Umbilical cord (tissue), 2 donors: ENCODE measurements around the gene CIAO2A. TPM values are rescaled to one million over a fixed set of nuclear protein-coding genes. Genes with fewer than 3 reads are reported as not detected.
A peak's percentile ranks its signal among the peaks of the same experiment; 100 is the strongest.
"Not testable (repeated sequence)": the region's sequence is repeated elsewhere in the genome, so short reads cannot be mapped to it uniquely, and the experiment has no call there.

Experiments used
- DNase-seq: peaks from one replicate; pipeline ENCODE4 v3.0.0-alpha.2; 2015; ENCODE audit warnings: low spot score
- total RNA-seq: library from RNA; depleted of rRNA; stranded (reverse); fragments of >200 nt; gene quantifications from one replicate; pipeline ENCODE4 v1.2.3, GENCODE V29; 2014; ENCODE audit warnings: low replicate concordance; ENCODE audit not compliant: insufficient read depth

The CIAO2A gene
- total RNA-seq, 1 donor from 2014 or later = 42.4 TPM

GRCh38 chr15:64071931-64072765 lies 21.5 kb downstream of the CIAO2A start:
- no peak for DNase-seq

GRCh38 chr15:64070965-64071851 lies 22.4 kb downstream of the CIAO2A start:
- peak; percentile 34 for DNase-seq

DNA sequence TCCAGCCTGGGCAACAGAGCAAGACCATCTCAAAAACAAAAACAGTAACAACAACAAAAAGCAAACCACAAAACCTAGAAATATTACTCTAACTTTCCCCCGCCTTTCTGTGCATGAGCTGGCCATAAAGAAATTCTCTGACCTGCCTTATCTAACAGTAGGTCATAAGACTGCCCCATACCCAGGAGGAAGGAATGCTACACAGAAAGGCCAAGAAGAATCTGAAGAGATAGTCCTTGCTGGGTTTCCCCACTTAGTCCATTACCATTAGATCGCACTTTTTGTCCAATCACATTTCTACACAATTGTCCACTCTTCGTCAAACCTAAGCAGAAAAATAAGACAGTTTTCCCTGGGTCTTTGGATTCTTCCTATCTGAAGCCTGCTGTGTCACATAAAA lies 23.5 kb downstream of the CIAO2A start:
- no peak for DNase-seq

DNA sequence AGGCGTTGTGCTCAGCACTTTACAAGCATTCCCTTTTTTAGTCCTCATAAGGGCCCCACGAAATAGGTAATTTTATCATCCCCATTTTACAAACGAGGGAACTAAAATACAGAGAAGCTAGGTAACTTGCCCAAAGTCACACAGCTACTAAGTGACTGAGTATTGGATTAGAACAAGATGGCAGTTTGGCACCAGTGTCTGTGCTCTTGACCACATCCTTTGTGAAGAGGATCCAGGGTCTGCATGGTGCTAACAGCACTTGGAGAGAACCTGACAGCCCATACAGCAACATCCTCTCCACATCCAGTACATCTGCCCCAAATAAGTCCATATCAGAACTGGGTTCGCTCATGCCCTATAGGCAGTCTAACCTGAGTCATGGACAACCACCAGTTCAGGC lies 25.5 kb downstream of the CIAO2A start:
- no peak for DNase-seq

DNA sequence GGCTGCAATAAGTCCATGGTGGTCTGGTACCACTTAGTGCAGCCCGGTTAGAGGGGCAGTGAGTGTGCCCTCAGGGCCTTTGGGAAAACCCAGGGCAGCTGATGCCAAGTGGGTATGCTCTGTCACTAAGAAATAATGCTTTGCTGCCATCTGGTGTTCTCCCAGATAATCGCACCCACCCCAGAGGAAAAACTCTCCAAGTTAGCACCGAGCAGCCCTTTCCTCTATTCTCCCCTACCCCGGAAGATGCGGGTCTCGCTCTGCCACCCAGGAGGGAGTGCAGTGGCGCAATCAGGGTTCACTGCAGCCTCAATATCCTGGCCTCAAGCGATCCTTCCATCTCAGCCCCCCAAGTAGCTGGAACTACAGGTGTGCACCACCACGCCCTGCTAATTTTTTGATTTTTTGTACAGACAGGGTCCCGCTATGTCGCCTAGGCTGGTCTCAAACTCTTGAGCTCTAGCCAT lies 26.0 kb downstream of the CIAO2A start:
- peak; percentile 64 for DNase-seq

DNA sequence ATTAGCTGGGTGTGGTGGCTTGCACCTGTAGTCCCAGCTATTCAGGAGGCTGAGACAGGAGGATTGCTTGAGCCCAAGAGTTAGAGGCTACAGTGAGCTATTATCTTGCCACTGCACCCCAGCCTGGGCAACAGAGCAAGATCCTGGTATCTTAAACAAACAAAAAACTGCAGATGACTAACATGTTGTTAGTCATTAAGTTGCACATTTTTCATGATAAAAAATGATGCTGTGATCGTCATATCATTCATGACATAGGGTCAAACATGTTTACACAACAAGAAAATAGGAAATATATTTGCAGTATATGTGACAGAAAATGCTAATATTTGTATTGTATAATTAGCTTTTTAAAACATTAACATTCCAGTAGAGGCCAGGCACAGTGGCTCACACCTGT lies 27.2 kb downstream of the CIAO2A start:
- DNase-seq = no peak

DNA sequence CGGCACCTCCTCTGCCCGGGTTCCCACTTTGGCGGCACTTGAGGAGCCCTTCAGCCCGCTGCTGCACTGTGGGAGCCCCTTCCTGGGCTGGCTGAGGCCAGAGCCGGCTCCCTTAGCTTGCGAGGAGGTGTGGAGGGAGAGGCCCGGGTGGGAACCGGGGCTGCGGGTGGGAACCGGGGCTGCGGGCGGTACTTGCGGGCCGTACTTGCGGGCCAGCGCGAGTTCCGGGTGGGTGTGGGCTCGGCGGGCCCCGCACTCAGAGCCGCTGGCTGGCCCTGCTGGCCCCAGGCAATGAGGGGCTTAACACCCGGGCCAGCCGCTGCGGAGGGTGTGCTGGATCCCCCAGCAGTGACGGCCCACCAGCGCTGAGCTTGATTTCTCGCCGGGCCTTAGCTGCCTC lies 32.9 kb downstream of the CIAO2A start:
- DNase-seq = no peak

DNA sequence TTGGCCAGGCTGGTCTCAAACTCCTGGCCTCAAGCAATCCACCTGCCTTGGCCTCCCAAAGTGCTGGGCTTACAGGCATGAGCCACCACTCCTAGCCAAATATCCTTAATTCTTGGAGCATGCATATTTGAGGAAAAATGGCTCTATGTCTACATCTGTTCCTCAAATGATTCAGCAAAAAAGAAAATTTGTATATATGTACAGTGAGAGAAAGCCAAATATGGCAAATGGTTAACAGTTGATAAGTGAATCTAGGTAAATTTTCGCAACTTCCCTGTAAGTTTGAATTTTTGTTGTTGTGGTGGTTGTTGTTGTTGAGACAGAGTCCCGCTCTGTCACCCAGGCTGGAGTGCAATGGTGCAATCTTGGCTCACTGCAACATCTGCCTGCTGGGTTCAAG lies 34.5 kb downstream of the CIAO2A start:
- DNase-seq = not testable (repeated sequence)

DNA sequence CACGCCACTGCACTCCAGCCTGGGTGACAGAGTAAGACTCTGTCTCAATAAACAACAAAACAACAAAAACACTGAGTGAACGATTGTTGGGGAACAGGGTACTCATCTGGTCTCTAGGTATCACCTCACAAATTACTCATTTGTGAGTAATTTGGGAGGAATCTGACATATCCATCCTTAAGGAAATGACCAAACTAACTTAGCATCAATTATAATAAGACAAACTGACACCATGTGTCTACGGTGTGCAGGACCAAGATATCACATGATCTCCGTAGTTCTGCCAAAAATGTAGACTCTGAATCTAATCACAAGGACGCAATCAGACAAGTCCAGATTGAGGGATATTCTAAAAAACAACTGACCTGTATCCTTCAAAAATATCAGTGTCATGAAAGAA lies 35.4 kb downstream of the CIAO2A start:
- DNase-seq = no peak

GRCh38 chr15:64053674-64054073 lies 40.0 kb downstream of the CIAO2A start:
- not testable (repeated sequence) for DNase-seq

DNA sequence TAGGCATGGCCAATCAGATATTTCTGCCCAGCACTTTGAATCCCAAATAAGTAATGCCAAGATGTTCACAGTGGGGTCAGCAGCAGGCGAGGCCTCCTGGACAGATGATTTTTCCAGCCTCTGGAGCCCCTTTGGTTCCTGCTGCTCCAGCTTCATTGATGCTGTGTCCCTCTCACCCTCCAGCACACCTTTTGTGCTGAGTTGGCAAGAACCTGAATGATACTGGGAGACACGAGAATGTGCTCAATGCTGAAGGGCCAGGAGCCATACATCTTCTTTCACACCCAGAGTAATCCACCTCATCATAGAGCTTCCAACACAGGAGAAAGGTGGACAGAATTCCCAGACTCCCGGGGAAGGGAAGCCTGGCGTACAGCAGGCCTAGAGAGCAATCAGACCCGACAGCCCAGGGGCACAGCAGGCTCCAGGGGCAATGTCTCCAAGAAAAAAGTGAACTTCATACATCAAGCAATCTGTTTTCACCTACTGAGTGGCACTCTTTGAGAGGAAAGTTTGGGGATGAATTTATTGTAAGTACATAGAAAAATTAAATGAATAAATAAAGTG lies 40.6 kb downstream of the CIAO2A start:
- no peak for DNase-seq

DNA sequence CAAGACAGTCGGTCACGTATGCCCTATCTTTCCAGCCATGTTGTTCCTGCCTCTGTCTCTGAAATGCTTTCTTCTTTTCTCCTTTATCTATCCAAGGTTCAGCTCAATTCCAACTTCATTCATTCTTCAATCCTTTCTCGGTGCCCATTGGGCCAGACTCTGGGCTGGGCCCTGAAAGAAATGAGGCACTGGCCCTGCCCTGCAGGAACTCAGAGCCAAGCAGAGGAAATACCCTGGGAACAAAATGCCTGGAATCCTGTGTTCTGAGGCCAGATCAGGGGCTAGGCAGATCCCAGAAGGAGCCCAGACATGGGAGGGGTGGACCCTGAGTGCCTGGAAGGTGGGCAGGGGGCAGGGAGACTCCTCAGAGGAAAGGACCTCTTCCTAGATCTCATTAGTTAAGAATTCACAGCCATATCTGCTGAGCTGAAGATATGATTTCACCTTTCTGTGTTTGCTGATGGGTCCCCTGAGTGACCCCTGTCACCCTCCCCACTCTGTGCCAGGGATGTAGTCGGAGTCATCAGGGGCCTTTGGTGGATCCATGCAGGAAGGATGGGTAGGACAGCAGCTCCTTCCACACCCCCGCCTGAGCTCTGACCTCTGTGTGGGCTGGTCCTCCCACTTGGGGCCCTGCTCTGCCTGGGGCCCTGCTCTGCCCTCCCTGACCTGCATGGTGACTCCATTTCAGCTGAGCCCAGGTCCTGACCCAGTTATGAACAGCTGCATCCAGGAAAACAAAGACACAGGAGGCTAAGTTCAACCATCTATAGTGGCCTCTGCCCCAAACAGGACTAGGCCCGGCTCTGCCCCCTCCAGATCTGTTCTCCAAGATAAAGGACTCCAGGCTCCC lies 42.0 kb downstream of the CIAO2A start:
- DNase-seq = no peak

DNA sequence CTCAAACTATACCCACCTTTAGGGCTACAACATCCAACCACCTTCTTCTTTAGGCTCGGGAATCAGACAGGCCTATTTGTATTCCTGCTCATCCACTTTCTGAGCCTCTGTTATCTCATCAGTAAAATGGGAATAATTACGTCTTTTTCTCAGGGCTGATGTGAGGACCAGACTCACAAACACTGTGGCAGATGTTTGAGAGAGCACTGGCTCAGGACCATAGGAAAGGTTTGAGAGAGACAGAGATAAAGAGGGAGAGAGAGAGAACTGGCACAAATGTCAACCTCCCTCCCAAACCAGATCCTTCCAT lies 42.6 kb downstream of the CIAO2A start:
- DNase-seq = no peak

DNA sequence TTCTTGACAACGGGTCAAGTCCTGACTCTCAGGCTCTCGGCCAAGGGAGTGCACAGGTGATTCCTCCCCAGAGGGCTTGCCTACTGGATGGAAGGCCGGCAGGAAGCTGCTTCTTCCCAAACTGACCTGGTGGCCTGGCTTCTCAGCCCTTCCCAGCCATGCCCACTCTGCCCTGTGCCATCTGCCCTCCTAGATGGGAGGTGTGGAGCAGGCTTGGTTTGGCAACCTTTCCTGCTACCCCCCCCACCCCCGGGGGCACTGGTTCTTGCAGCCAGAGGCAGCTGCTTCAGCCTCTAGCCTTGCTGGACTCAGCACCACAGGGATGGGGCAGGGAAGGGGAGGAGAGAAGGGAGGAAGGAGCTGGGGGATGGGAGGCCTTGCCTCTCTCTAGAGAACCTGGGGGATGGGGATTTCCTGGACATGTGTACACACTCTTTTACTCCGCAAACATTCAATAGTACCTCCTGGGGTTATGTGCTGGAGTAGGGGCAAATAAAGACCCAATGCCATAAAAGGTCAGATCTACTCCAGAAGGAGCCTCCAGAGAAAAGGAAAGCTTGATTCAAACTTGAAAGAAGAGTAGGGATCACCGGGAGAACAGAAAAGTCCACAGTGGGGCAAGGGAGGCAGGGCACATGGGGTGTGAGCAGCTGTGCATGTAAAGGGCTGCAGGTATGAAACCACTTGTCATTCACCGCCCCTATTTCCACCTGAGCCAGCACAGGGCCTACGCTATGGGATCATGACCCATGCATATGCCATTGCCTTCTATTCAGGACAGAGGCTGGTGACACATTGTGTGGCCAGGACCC lies 43.2 kb downstream of the CIAO2A start:
- DNase-seq = no peak

GRCh38 chr15:64048781-64049460 lies 44.7 kb downstream of the CIAO2A start:
- DNase-seq = no peak

GRCh38 chr15:64046421-64047153 lies 47.1 kb downstream of the CIAO2A start, which contains the start of gene DAPK2:
TSS of gene DAPK2 (minus strand) at chr15:64046485. CDS start at chr15:64040261, 6,224 bp downstream.
- peak; percentile 62 for DNase-seq

DNA sequence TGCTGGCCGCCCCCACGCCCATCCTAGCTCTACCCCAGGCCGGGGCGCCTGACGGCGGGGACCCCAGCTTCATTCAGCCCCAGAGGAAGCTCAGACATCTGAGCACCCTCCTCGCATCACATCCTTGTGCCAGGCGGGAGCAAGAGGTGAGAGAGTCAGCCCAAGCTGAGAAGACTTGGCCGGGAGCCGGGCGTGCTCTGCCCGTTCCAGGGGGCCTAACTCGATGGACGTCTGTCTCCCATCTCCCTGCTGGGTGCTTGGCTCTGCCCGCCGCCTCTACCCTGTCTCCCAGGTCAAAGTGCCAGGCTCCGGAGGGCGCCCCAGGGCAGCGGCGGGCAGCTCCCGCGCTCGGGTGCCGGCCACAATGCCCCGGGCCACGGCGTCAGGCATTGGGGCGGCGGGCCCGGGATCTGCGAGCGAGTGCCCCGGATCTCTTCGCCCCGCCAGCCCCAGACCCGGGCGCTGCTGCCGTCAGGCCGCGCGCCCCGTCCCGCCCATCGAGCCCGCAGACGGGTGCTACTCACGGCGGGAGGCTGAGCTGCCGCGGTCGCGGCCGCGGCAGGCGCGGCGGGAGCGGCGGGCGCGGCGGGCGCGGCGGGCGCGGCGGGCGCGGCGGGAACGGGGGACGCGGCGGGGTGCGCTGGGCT lies 47.7 kb downstream of the CIAO2A start:
- DNase-seq = no peak

DNA sequence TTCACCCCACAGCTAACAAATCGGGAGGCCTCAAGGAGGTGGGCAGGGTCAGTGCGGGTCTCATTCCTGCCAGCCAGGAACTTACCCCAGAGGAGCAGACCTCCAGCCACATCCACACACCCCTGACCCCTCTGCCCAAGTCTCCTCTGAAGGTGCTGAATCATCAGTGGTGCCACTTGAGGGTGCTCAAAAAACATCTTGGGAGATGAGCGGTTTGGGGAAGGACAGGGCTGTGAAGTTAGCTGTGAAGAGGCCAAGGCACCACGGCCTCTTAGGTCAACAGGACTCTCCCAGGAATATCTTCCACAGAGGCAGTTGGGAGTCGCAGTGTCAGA lies 48.6 kb downstream of the CIAO2A start:
- no peak for DNase-seq
